Right lobe of liver (tissue), 6 donors: ENCODE results near the gene TUFT1. TPM values are rescaled to one million over a fixed set of nuclear protein-coding genes. Genes with fewer than 3 reads are reported as not detected.
A peak's percentile ranks its signal among the peaks of the same experiment; 100 is the strongest.
"Not testable (repeated sequence)": the region's sequence is repeated elsewhere in the genome, so short reads cannot be mapped to it uniquely, and the experiment has no call there.

Experiments
- ATAC-seq, 4 donors: fragments of 200-7000 bp; cut with Tn5 transposase; one replicate each; pipeline ENCODE4 v1.9.1; 2020; ENCODE audit warnings: mild to moderate bottlenecking in 4 of 4, moderate library complexity in 4 of 4
- DNase-seq, 3 donors: peaks; one replicate each; pipeline ENCODE4 v3.0.0-alpha.2; 2020
- H3K27ac ChIP-seq, 3 donors: fragments of 200-600 bp; one replicate each; pipeline ENCODE4 v1.8.0; 2022
- H3K27me3 ChIP-seq, 2 donors: fragments of 200-600 bp; one replicate each; pipeline ENCODE4 v1.8.0; 2022
- H3K36me3 ChIP-seq, 4 donors: fragments of 200-600 bp; sonication (generic) in 1 of 4; one replicate each; pipeline versions ENCODE4 v1.5.1 to v1.8.0; 2017 to 2022; ENCODE audit warnings: control low read depth in 1 of 4
- H3K4me1 ChIP-seq, 4 donors: fragments of 200-600 bp; sonication (generic) in 1 of 4; one replicate each; pipeline versions ENCODE4 v1.5.1 to v1.8.0; 2017 to 2022; ENCODE audit warnings: control low read depth in 1 of 4
- H3K4me3 ChIP-seq, 3 donors: fragments of 200-600 bp; one replicate each; pipeline ENCODE4 v1.8.0; 2022
- H3K9me3 ChIP-seq, 4 donors: fragments of 200-600 bp; sonication (generic) in 1 of 4; one replicate each; pipeline versions ENCODE4 v1.5.1 to v1.8.0; 2017 to 2022; ENCODE audit warnings: control low read depth in 1 of 4
- CTCF ChIP-seq, 4 donors: fragments of 200-600 bp in 3 of 4; fragments of 450-650 bp in 1 of 4; IDR thresholded peaks; one replicate each; pipeline versions ENCODE4 v1.5.1 to v1.8.0; 2016 to 2022; ENCODE audit warnings: antibody characterized with exemption in 4 of 4, mild to moderate bottlenecking in 2 of 4
- POLR2A ChIP-seq: fragments of 450-650 bp; IDR thresholded peaks from one replicate; pipeline ENCODE4 v1.6.1; 2017; ENCODE audit warnings: antibody characterized with exemption, mild to moderate bottlenecking
- WGBS: methylation state at CpG from one replicate; pipeline ENCODE4 v1.1.6; 2018; ENCODE audit warnings: low coverage, low lambda C conversion rate; ENCODE audit not compliant: insufficient coverage; ENCODE audit errors: missing lambda C conversion rate; 5-methylcytosine and 5-hydroxymethylcytosine counted together
- intact Hi-C, 2 donors: fragments of 100-400 bp; cut with DNase I; formaldehyde crosslinking; loops; one replicate each; pipeline versions ENCODE4 v1.11.2 to v1.14.1; 2022
- total RNA-seq, 6 experiments: library from RNA; depleted of rRNA in 2 of 6; stranded (reverse); fragments of >200 nt in 2 of 6; fragmentation: NEBNext Ultra II Directional in 3 of 6; extraction: Animal tissue kit (Norgen Biotek cat#: 25700) in 3 of 6; gene quantifications; one replicate each; pipeline versions ENCODE4 v1.1.0 to v1.2.4, GENCODE V29; 2016 to 2023
- donor health status: DM: no; HTN: yes; CAD: no.
- donor health status: DM: no; HTN: no; CAD: no.
- donor health status: DM: no; HTN: no; CAD: no.
- donor health status: DM: no; HTN: yes; CAD: no.
- donor health status: DM: no; HTN: yes; CAD: no.

The TUFT1 gene
- total RNA-seq, 6 experiments from 2014 or later = 1.6 to 8.0 (median 3.1) TPM

DNA sequence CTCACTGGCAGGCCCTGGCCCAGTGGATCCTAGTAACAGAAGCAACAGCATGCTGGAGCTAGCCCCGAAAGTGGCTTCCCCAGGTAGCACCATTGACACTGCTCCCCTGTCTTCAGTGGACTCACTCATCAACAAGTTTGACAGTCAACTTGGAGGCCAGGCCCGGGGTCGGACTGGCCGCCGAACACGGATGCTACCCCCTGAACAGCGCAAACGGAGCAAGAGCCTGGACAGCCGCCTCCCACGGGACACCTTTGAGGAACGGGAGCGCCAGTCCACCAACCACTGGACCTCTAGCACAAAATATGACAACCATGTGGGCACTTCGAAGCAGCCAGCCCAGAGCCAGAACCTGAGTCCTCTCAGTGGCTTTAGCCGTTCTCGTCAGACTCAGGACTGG is 21.2 kb upstream of the TUFT1 start:
- H3K4me1 ChIP-seq = peaks cover 0 to 42% (median 15%) of the 10 kb centered on the region in 4 donors
- DNase-seq = no peak
- no peak overlapping the region for H3K4me3 ChIP-seq
- no peaks in the 10 kb centered on the region for H3K27me3 ChIP-seq
- TF ChIP-seq POLR2A = no peak
- no peak for TF ChIP-seq CTCF (IDR thresholded peaks at IDR 0.05)
- 84% methylated on average over 3 of the region's 15 CpGs for WGBS
- intact Hi-C loops = no loop called here
- H3K27ac ChIP-seq = no peak overlapping the region
- H3K36me3 ChIP-seq = peaks cover 5 to 31% (median 16%) of the 10 kb centered on the region in 4 donors
- ATAC-seq = no peak
- H3K9me3 ChIP-seq = no peaks in the 10 kb centered on the region

GRCh38 chr1:151519667-151520066 is 20.4 kb upstream of the TUFT1 start:
- H3K36me3 ChIP-seq = peaks cover 5 to 39% (median 20%) of the 10 kb centered on the region in 4 donors
- H3K4me1 ChIP-seq = peaks cover 0 to 36% (median 15%) of the 10 kb centered on the region in 4 donors

GRCh38 chr1:151520359-151520758 is 19.8 kb upstream of the TUFT1 start:
- H3K9me3 ChIP-seq = no peaks in the 10 kb centered on the region
- 78% methylated on average over 4 of the region's 4 CpGs for WGBS
- ATAC-seq (peak in 3 of 4 donors; percentile 12 to 36 (median 13)), DNase-seq (no peak)
- H3K4me3 ChIP-seq = no peak overlapping the region
- H3K36me3 ChIP-seq = peaks cover 5 to 46% (median 22%) of the 10 kb centered on the region in 4 donors
- TF ChIP-seq CTCF (IDR thresholded peaks at IDR 0.05) (no peak), POLR2A (no peak)
- H3K4me1 ChIP-seq = peaks cover 0 to 29% (median 11%) of the 10 kb centered on the region in 4 donors
- H3K27me3 ChIP-seq = no peaks in the 10 kb centered on the region
- no peak overlapping the region for H3K27ac ChIP-seq
- intact Hi-C loops = no loop called here

More at GRCh38 chr1:151519667-151520066, 20.4 kb upstream of the TUFT1 start:
- intact Hi-C loops = no loop called here
- Histone ChIP-seq H3K27me3 (no peaks in the 10 kb centered on the region), H3K9me3 (no peaks in the 10 kb centered on the region), H3K4me3 (no peak overlapping the region), H3K27ac (no peak overlapping the region)
- DNase-seq = no peak
- TF ChIP-seq POLR2A = no peak
- WGBS = 92% methylated on average over 2 of the region's 2 CpGs
- no peak for ATAC-seq

DNA sequence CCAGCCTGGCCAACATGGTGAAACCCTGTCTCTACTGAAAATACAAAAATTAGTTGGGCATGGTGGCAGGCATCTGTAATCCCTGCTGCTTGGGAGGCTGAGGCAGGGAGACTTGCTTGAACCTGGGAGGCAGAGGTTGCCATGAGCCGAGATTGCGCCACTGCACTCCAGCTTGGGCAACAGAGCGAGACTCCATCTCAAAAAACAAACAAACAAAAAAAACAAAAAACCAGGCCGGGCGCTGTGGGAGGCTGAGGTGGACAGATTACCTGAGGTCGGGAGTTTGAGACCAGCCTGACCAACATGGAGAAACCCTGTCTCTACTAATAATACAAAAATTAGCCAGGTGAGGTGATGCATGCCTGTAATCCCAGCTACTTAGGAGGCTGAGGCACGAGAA is 17.7 kb upstream of the TUFT1 start:
- ATAC-seq = peak in 3 of 4 donors; percentile 19 to 72 (median 38)
- DNase-seq, H3K27me3 ChIP-seq, H3K9me3 ChIP-seq, intact Hi-C loops, H3K27ac ChIP-seq, H3K4me3 ChIP-seq: not testable (repeated sequence)
- Histone ChIP-seq H3K4me1 (peaks cover 0 to 10% (median under 1%) of the 10 kb centered on the region in 4 donors), H3K36me3 (peaks cover 5 to 64% (median 24%) of the 10 kb centered on the region in 4 donors)
- 38% methylated on average over 7 of the region's 7 CpGs for WGBS

DNA sequence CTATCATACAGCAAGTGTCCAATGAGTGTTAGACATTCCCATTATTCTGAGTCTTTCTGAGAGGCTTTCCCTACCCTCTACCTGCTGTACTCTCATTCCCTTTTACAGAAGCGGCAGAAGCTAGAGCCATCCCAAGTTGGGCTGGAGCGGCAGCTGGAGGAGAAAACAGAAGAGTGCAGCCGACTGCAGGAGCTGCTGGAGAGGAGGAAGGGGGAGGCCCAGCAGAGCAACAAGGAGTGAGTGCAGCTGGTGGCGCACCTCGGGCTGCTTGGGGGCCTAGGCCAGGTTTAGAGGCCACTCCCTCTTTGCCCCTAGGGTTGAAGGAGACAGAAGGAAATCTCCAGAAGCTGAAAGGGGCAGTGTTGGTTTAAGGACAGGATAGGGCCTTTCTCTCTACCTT is 16.8 kb upstream of the TUFT1 start:
- intact Hi-C loops = no loop called here
- ATAC-seq (no peak), DNase-seq (no peak)
- WGBS = 93% methylated on average over 3 of the region's 5 CpGs
- Histone ChIP-seq H3K36me3 (peaks cover 5 to 65% (median 27%) of the 10 kb centered on the region in 4 donors), H3K4me1 (peaks cover 0 to 9% (median 0%) of the 10 kb centered on the region in 4 donors), H3K4me3 (no peak overlapping the region), H3K27me3 (no peaks in the 10 kb centered on the region), H3K9me3 (no peaks in the 10 kb centered on the region), H3K27ac (no peak overlapping the region)
- TF ChIP-seq CTCF (IDR thresholded peaks at IDR 0.05) (no peak), POLR2A (no peak)
